Thyroid gland (tissue), 4 donors: Measurements from ENCODE around the gene CCDC106.

Experiments used
- POLR2A ChIP-seq, 2 donors: fragments of 450-650 bp; IDR thresholded peaks; one replicate each; pipeline ENCODE4 v1.6.1; 2017; ENCODE audit warnings: antibody characterized with exemption in 2 of 2, mild to moderate bottlenecking in 2 of 2, moderate library complexity in 1 of 2
- TF ChIP-seq, protein P1 (sequence below), 6 experiments: fragments of 200-600 bp in 3 of 6; fragments of 450-650 bp in 3 of 6; sonication (generic) in 3 of 6; IDR thresholded peaks; one replicate each; pipeline ENCODE4 v1.5.1; 2016 to 2019; ENCODE audit warnings: antibody characterized with exemption in 6 of 6, mild to moderate bottlenecking in 2 of 6, inconsistent platforms in 1 of 6, moderate library complexity in 1 of 6

- TF ChIP-seq, protein P1, sequence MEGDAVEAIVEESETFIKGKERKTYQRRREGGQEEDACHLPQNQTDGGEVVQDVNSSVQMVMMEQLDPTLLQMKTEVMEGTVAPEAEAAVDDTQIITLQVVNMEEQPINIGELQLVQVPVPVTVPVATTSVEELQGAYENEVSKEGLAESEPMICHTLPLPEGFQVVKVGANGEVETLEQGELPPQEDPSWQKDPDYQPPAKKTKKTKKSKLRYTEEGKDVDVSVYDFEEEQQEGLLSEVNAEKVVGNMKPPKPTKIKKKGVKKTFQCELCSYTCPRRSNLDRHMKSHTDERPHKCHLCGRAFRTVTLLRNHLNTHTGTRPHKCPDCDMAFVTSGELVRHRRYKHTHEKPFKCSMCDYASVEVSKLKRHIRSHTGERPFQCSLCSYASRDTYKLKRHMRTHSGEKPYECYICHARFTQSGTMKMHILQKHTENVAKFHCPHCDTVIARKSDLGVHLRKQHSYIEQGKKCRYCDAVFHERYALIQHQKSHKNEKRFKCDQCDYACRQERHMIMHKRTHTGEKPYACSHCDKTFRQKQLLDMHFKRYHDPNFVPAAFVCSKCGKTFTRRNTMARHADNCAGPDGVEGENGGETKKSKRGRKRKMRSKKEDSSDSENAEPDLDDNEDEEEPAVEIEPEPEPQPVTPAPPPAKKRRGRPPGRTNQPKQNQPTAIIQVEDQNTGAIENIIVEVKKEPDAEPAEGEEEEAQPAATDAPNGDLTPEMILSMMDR (IDR thresholded peaks at IDR 0.05) = no peak
- no peak for TF ChIP-seq POLR2A (IDR thresholded peaks at IDR 0.05)
Observed at GRCh38 chr19:55686311-55687050, 38.5 kb downstream of the CCDC106 start.
